Vein endothelial cell (primary cell): ENCODE measurements around the gene PRPF8. TPM values are rescaled to one million over a fixed set of nuclear protein-coding genes. Genes with fewer than 3 reads are reported as not detected.

Source experiments
- small RNA-seq: library from RNA; depleted of rRNA; stranded (forward); fragments of <200 nt; gene quantifications from one replicate; pipeline ENCODE3, GENCODE V24; 2012
- total RNA-seq: library from RNA; depleted of rRNA; stranded (reverse); fragments of >200 nt; gene quantifications from 2 replicates; pipeline ENCODE4 v1.2.3, GENCODE V29; 2012

Gene PRPF8
- 157 and 183 TPM in 2 replicates for total RNA-seq

DNA sequence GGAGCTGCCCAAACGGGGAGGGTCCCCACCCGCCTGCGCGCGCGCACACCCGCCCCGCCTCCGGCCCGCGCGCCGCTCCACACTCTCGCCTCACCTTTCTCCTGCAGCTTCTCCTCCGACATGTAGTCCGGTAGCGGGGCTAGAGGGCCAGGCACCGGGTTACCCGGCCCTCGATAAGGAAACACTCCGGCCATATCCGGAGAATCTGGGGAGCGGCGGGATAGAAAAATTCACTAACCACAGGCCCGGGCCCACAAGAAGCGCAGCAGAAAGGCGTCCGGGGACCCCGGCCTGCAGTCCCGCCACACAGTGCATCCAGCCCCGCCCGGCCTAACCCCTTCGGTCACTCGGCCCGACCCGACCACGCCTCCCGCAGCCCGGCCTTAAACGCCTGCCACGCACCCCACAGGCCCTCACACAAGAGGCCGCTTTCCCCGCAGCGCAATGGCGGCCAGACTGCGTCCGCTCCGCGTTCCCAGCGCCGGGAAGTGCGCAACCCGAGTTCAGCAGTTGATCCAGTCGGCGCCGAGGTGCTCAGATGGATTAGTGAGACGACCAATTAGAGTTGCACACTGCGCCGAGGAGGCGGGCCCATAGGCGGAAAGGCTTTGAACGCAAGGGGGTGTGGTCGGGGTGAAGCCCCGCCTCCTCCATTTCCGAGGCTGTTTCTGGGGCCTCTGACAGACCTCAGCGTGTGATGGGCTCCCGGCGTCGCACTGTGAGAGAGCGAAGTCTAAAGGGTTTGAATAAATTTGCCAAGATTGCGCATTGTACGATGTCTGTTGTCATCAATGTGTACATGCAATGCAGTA, at the start of gene PRPF8:
Gene PRPF8 (minus strand): TSS at position 490 of the 812 bp plus-strand sequence. CDS start 296 bp downstream, at position 194.

DNA sequence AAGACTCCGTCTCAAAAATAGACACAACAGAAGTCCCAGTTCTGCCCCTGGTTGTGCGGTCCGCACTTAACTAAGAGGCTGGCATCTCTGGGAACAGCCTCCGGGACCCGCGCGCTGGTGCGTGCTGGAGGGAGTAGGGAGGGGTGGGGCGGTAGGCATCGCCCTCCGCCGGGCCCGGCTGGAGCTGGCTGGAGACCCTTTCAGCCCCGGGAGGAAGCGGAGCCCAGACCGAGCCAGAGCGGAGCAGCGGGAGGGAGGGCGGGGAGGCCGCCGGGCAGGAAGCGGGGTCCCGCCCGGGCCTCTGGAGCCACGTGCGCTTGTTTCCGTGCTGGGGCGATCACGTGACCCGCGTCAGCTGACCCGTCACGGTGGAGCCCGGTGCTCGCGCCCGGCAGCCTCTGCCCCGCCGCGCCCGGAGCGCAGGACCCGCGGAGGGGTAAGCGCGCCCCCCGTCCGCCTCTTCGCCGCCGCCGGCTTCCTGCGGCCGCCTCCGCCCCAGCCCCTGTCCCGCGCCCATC, 39.7 kb upstream of the PRPF8 start, which contains the start of gene WDR81:
Gene WDR81 (plus strand): TSS at position 354 of the 518 bp plus-strand sequence. CDS start 256 bp downstream, outside the sequence.

DNA sequence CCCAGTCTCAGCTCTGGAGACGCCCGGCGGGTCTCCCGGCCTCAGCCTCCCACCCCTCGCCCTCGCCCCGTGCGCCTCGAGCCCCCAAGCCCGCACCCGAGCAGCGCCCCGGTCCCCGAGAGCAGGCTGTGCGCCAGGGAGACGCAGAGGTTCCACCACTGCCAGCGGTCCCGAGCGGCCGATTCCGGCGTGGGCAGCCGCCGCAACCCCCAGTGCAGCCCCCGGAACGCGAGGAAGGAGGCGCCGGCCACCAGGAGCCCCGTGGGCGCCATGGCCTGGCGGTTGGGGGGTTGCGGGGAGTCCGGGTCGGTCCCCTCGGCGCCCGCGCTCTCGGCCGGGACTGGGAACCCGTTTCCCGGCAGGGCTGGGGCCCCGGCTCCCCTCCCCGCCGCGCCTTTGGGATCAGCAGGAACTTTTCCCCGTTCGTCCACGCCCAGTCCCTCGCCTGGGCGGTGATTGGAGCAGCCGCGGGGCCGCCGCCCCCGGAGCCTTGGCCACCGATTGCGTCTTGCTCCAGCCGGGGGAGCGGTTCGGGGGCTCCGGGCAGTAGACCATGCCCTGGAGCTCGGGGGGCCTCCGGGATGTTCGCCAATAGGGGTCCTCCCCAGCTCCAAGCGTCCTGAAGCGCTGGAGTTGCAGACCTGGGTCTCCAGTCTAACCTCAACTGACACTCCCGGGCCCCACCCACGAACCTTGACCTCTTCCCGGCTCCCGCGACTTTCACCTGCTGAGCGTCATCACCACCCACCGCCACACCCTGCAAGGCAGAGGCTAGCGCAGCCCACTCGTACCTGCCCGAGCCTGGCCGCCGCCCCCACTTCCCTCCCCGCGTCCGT, 25.5 kb upstream of the PRPF8 start, which contains the start of gene TLCD2:
Gene TLCD2 (minus strand): TSS at position 407 of the 836 bp plus-strand sequence. CDS start 135 bp downstream, at position 272.

DNA sequence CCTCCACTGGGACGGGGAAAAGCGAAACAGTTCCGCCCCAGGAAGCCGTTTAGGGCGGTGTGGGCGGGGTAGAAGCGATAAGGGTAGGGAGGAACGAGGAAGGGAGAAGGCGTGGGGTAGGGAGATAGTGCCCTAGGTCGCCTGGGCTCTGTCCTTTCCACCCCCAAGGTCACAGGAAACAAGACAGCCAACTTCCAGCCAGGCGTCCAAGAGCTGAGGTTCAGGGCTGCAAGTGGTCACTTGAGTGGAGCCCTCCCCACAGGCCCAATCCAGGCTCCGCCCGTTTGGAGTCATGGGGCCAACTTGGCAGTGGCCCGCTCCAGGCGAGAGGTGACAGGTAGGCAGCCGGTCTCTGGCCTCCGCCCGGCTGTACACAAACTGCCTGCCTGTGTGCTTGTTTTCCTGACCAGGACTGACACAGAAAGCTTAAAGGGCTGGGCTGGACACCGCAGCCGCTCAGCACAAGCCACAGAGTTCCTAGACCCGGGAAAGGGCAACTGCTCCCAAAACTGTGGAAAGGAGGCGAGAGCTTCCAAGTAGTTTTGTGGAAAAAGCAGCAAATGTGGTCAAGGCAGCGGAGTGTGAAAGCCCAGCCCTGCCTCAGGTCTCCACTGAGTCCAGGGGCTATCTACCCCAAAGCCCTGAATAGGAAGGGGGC, 34.7 kb downstream of the PRPF8 start, which contains the start of gene RILP:
Gene RILP (minus strand): TSS at position 23 of the 658 bp plus-strand sequence. CDS start 62 bp downstream, outside the sequence.

DNA sequence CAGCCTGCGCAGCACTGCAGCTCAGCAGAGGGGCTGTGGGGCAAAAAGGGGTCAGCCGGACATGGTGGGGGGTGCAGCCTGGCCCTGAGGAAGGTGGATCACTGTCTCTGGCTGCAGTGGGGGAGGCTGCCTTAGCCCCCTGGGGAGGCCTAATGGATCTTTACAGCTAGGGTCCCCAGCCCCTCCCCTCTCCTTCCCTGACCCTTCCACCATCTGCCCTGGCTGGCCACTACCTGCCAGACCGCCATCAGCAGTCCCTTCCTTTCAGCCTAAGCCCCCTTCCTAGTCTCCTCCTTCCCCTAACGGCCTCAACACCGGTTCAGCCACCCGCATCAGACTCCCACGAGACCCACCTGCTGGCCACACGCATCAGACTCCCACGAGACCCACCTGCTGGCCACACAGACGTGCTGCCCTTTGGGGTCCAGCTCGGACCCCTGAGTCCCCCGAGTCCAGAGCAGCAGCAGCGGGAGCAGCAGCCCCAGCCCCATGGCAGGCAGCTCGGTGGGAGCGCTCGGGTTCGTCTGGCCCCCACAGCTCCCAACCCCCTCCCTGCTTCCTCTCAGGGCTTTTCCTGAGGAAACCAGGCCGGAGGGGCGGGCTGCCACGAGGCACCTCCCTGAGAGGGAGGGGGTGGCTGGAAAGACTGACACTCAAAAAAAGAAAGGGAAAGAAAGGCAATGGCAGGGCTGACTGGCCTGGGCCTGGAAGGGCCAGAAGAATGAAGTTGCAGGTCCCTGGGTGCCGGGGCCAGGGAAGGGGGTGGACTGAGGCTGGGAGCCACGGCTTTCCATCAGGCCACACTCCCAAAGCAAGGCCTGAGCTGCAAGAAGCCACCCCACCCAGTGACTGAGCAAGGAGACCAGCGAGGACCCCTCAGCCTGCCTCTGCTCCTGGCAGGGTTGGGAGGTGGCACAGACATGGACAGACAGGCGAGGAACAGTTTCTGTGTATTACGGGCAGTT, 39.2 kb downstream of the PRPF8 start, which contains the start of gene SCARF1:
Gene SCARF1 (minus strand): TSS at position 526 of the 965 bp plus-strand sequence. CDS start 35 bp downstream, at position 491.

DNA sequence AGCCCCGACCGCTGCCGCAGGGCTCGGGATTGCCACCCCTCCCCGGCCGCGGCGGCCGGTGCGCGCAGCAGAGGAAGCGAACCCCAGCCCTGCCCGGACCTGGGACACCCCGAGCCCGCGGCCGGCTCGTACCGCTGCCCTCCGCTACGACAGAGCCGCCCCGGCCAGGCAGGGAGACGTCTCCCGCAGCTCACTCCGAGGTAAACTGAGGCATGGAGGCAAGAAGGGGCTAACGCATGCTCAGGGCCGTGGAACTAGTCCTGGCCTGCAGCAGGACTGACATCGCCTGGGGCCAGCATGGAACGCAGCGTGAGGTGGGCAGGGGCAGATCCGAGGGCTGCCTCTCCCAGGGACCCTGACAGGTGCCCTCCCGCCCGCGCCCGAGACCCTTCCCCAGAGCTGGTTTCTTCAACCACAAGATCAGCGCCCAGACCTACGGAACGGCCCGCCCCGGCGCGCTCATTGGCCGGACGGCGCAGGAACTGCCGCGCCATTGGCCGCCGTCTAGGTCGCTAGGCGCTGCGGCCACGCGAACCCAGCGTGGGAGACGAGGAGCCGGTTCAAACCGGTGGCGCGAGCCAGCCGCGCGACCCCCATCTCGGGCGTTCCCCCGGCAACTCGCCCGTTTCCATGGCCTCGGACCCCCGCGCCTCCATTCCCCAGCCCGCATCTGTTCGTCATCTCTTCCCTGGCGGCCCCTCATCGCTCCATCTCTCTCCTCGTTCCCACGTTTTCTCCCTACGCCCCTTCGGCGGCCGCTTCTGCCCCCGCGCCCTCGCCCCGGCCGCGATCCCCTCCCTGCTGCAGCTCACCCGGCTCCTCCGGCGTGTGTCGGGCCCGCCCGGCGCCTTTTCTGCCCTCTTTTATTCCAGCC, 56.4 kb downstream of the PRPF8 start, which contains the start of gene SLC43A2:
Gene SLC43A2 (minus strand): TSS at position 853 of the 874 bp plus-strand sequence. CDS start 960 bp downstream, outside the sequence.

Small RNA genes lying within 50 kb of the gene (small RNA-seq; reads per million reads assigned to genes)
- not detected for gene RN7SL105P

Other genes with a start within 250 kb of the PRPF8 start
- gene CRK, start 228.6 kb downstream of the PRPF8 start, total RNA-seq: 115 and 140 TPM in 2 replicates
- 196 and 241 TPM in 2 replicates for gene MYO1C, start 192.2 kb downstream of the PRPF8 start, total RNA-seq
- gene INPP5K, start 168.3 kb downstream of the PRPF8 start, total RNA-seq: 42.9 and 65.7 TPM in 2 replicates
- gene PITPNA, start 122.1 kb downstream of the PRPF8 start, total RNA-seq: 31.7 and 46.1 TPM in 2 replicates
- 24.8 and 39.5 TPM in 2 replicates for gene SLC43A2, start 56.0 kb downstream of the PRPF8 start, total RNA-seq
- gene SCARF1, start 39.1 kb downstream of the PRPF8 start, total RNA-seq: 141 and 152 TPM in 2 replicates
- gene RILP, start 35.0 kb downstream of the PRPF8 start, total RNA-seq: 8.3 and 10.1 TPM in 2 replicates
- gene TLCD2, start 25.5 kb upstream of the PRPF8 start, total RNA-seq: 0.96 and 1.3 TPM in 2 replicates
- gene WDR81, start 39.8 kb upstream of the PRPF8 start, total RNA-seq: 21.2 and 23.2 TPM in 2 replicates
- gene SERPINF2, start 58.0 kb upstream of the PRPF8 start, total RNA-seq: 0.10 TPM in 1 of 2 replicates, not detected in the other
- 0.57 and 0.65 TPM in 2 replicates for gene SERPINF1, start 77.2 kb upstream of the PRPF8 start, total RNA-seq
- 10.1 and 10.7 TPM in 2 replicates for gene SMYD4, start 145.0 kb upstream of the PRPF8 start, total RNA-seq
- gene RPA1, start 145.1 kb upstream of the PRPF8 start, total RNA-seq: 17.6 and 25.2 TPM in 2 replicates